Natural killer cell (primary cell): ENCODE measurements around the gene OR6X1. TPM values are rescaled to one million over a fixed set of nuclear protein-coding genes. Genes with fewer than 3 reads are reported as not detected.

Experiments
- ATAC-seq, 3 donors: fragments of 150-1000 bp in 2 of 3; fragments of 200-7000 bp in 1 of 3; cut with Tn5 transposase; 1 replicate in 1 of 3; 2 replicates in 2 of 3; pipeline ENCODE4 v1.10.0; 2021; ENCODE audit warnings: mild to moderate bottlenecking in 2 of 3, moderate library complexity in 2 of 3
- DNase-seq, 2 donors: peaks; one replicate each; pipeline versions ENCODE4 v3.0.0 to v3.0.0-alpha.2; 2013 to 2021; ENCODE audit warnings: mixed read lengths in 1 of 2
- H3K27ac ChIP-seq: one replicate; pipeline ENCODE4 v1.5.1; 2013; ENCODE audit warnings: mild to moderate bottlenecking, low read length
- H3K27me3 ChIP-seq: one replicate; pipeline ENCODE4 v1.6.1; 2013; ENCODE audit warnings: low read length; ENCODE audit not compliant: control insufficient read depth, insufficient read depth
- H3K36me3 ChIP-seq: one replicate; pipeline ENCODE4 v1.6.1; 2013; ENCODE audit warnings: low read length; ENCODE audit not compliant: control insufficient read depth, insufficient read depth
- H3K4me1 ChIP-seq: one replicate; pipeline ENCODE4 v1.6.1; 2013; ENCODE audit warnings: low read length; ENCODE audit not compliant: control insufficient read depth, insufficient read depth
- H3K4me3 ChIP-seq: one replicate; pipeline ENCODE4 v1.5.1; 2013; ENCODE audit warnings: low read length
- H3K9me3 ChIP-seq: one replicate; pipeline ENCODE4 v1.6.1; 2013; ENCODE audit warnings: low read length; ENCODE audit not compliant: control insufficient read depth, insufficient read depth
- H3K27ac Mint-ChIP-seq, 2 donors: one replicate each; pipeline ENCODE4 v1.8.0; 2022; ENCODE audit warnings: mild to moderate bottlenecking in 2 of 2, mixed read lengths in 2 of 2, moderate library complexity in 1 of 2
- H3K27me3 Mint-ChIP-seq, 2 donors: one replicate each; pipeline ENCODE4 v1.8.0; 2022; ENCODE audit warnings: low read depth in 2 of 2, mixed read lengths in 2 of 2
- H3K36me3 Mint-ChIP-seq: one replicate; pipeline ENCODE4 v1.8.0; 2022; ENCODE audit warnings: mixed read lengths
- H3K4me1 Mint-ChIP-seq, 2 donors: one replicate each; pipeline ENCODE4 v1.8.0; 2022; ENCODE audit warnings: mixed read lengths in 2 of 2
- H3K4me3 Mint-ChIP-seq: one replicate; pipeline ENCODE4 v1.8.0; 2022; ENCODE audit warnings: mild to moderate bottlenecking, moderate library complexity, mixed read lengths
- H3K9me3 Mint-ChIP-seq, 2 donors: one replicate each; pipeline ENCODE4 v1.8.0; 2022; ENCODE audit warnings: mixed read lengths in 2 of 2
- CTCF ChIP-seq: fragments of 200-600 bp; IDR thresholded peaks from one replicate; pipeline ENCODE4 v1.8.0; 2022; ENCODE audit warnings: antibody characterized with exemption
- WGBS: methylation state at CpG from one replicate; pipeline ENCODE4 v1.1.7; 2013; ENCODE audit warnings: missing lambda C conversion rate; ENCODE audit not compliant: insufficient coverage; 5-methylcytosine and 5-hydroxymethylcytosine counted together
- intact Hi-C: fragments of 100-400 bp; cut with micrococcal nuclease; formaldehyde crosslinking; loops from one replicate; pipeline ENCODE4 v1.14.2; 2022
- total RNA-seq, 4 donors: library from RNA; stranded (reverse); fragments of 120-200 nt in 1 of 4; gene quantifications; one replicate each; pipeline versions ENCODE4 v1.2.3 to v1.2.4, GENCODE V29; 2013 to 2022

The OR6X1 gene
- total RNA-seq = not detected
- total RNA-seq (2013) = not detected

GRCh38 chr11:123754101-123754568 is at the start of gene OR6X1:
TSS of gene OR6X1 (minus strand) at chr11:123754518. CDS start at chr11:123754518, 0 bp downstream.
- 88% methylated on average over 3 of the region's 3 CpGs for WGBS
- intact Hi-C loops = no loop called here

GRCh38 chr11:123801765-123802164 is 47.4 kb upstream of the OR6X1 start:
- Histone ChIP-seq H3K4me1 (no peaks in the 10 kb centered on the region), H3K27ac (no peak overlapping the region), H3K36me3 (no peaks in the 10 kb centered on the region), H3K27me3 (no peaks in the 10 kb centered on the region), H3K4me3 (no peak overlapping the region), H3K9me3 (no peaks in the 10 kb centered on the region)
- no peaks in the 10 kb centered on the region for H3K4me1 Mint-ChIP-seq
- no peaks in the 10 kb centered on the region for H3K36me3 Mint-ChIP-seq
- DNase-seq = no peak
- WGBS = 0% methylated on average over 1 of the region's 1 CpG
- intact Hi-C loops = no loop called here
- no peak for ATAC-seq
- peaks cover 1 to 10% of the 10 kb centered on the region in 2 donors for H3K27me3 Mint-ChIP-seq
- no peak overlapping the region for H3K4me3 Mint-ChIP-seq
- no peaks in the 10 kb centered on the region for H3K9me3 Mint-ChIP-seq
- no peak overlapping the region for H3K27ac Mint-ChIP-seq
- TF ChIP-seq CTCF = no peak

More at GRCh38 chr11:123754101-123754568, at the start of gene OR6X1:
- Mint-ChIP-seq H3K4me1 (no peaks in the 10 kb centered on the region), H3K36me3 (no peaks in the 10 kb centered on the region), H3K27ac (no peak within 1 kb of the TSS), H3K4me3 (no peak within 1 kb of the TSS), H3K9me3 (no peaks in the 10 kb centered on the region), H3K27me3 (peaks cover 32 to 66% of the 10 kb centered on the region in 2 donors)
- H3K27me3 ChIP-seq = peaks cover 10% of the 10 kb centered on the region
- H3K36me3 ChIP-seq = no peaks in the 10 kb centered on the region
- DNase-seq (no peak), ATAC-seq (no peak)
- TF ChIP-seq CTCF = no peak
- H3K9me3 ChIP-seq = no peaks in the 10 kb centered on the region
- H3K4me1 ChIP-seq = no peaks in the 10 kb centered on the region
- H3K4me3 ChIP-seq = no peak within 1 kb of the TSS
- no peak within 1 kb of the TSS for H3K27ac ChIP-seq

- Histone ChIP-seq H3K27ac (no peak overlapping the region), H3K9me3 (no peaks in the 10 kb centered on the region), H3K36me3 (no peaks in the 10 kb centered on the region), H3K4me3 (no peak overlapping the region), H3K4me1 (no peaks in the 10 kb centered on the region), H3K27me3 (no peaks in the 10 kb centered on the region)
- H3K4me1 Mint-ChIP-seq = no peaks in the 10 kb centered on the region
- H3K27me3 Mint-ChIP-seq = peaks cover 10 to 19% of the 10 kb centered on the region in 2 donors
- intact Hi-C loops = no loop called here
- ATAC-seq = no peak
- H3K4me3 Mint-ChIP-seq = no peak overlapping the region
- no peak for TF ChIP-seq CTCF
- H3K9me3 Mint-ChIP-seq = no peaks in the 10 kb centered on the region
- DNase-seq = no peak
- no peak overlapping the region for H3K27ac Mint-ChIP-seq
- WGBS = 80% methylated on average over 3 of the region's 3 CpGs
- H3K36me3 Mint-ChIP-seq = no peaks in the 10 kb centered on the region
These were observed 45.7 kb upstream of the OR6X1 start for GRCh38 chr11:123800036-123800435.

- no peak overlapping the region for H3K4me3 ChIP-seq
- H3K4me1 ChIP-seq = no peaks in the 10 kb centered on the region
- Mint-ChIP-seq H3K9me3 (no peaks in the 10 kb centered on the region), H3K4me1 (no peaks in the 10 kb centered on the region), H3K27ac (no peak overlapping the region), H3K4me3 (no peak overlapping the region), H3K27me3 (peaks cover 10 to 25% of the 10 kb centered on the region in 2 donors), H3K36me3 (no peaks in the 10 kb centered on the region)
- H3K36me3 ChIP-seq = no peaks in the 10 kb centered on the region
- WGBS = 89% methylated on average over 1 of the region's 4 CpGs
- no peaks in the 10 kb centered on the region for H3K27me3 ChIP-seq
- intact Hi-C loops = no loop called here
- ATAC-seq = no peak
- TF ChIP-seq CTCF = no peak
- H3K9me3 ChIP-seq = no peaks in the 10 kb centered on the region
- no peak overlapping the region for H3K27ac ChIP-seq
- DNase-seq = no peak
These were observed 45.1 kb upstream of the OR6X1 start for GRCh38 chr11:123799438-123799837.
